ENCODE results near the gene SNED1.

The SNED1 gene

DNA sequence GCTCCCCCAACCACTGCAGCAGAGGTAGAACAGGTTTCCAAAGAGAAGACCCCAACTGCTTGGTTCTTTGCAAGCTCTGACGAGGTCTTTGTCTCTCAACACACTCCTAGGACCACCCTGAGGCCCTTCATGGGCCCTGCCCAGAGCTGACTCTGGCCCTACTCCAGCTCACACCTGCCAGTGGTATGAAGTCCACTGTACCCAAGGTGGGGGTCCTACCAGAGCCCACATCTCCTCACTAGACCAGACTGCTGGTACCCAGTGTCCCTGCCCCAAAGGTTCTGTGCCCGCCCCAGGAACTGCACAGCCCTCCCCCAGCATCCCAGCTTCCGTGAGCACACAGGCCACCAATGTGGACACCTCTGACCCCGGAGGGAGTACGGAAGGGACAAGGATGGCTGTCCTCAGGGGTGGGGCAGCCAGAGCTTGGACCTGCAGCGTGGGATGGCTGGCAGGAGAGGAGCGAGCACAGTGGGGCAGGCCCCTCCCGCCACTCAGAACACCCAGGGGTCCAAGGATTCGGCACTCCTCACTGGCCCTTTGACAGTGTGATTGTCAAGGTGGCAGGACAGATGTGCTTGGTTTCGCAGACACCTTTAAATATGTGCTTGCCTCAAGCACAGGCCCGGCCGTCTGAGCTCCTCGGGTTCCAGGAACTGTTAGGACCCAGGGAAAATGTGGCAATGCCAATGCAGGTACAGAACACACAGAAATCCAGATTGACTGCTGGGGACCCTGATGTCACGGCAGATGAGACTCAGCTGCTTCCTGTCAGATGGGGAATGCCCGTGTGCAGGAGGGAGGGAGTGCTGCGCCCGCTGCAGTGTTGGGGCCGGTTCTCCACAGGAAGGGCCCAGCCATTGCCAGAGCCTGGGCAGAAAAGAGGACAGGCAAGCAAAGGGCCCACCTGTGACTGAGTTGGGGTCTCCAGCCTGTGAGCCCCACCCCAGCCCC, 52.5 kb downstream of the SNED1 start:
- peak in 1 of 2 donors; percentile 18 for DNase-seq
- no peaks in the 10 kb centered on the region for H3K4me1 ChIP-seq
- H3K27ac ChIP-seq = no peak overlapping the region
- no peaks in the 10 kb centered on the region for H3K27me3 ChIP-seq
- no peaks in the 10 kb centered on the region for H3K9me3 ChIP-seq
- H3K36me3 ChIP-seq = peaks cover 0 to 71% (median 56%) of the 10 kb centered on the region in 3 donors
- H3K4me3 ChIP-seq = no peak overlapping the region
- TF ChIP-seq, protein P1, sequence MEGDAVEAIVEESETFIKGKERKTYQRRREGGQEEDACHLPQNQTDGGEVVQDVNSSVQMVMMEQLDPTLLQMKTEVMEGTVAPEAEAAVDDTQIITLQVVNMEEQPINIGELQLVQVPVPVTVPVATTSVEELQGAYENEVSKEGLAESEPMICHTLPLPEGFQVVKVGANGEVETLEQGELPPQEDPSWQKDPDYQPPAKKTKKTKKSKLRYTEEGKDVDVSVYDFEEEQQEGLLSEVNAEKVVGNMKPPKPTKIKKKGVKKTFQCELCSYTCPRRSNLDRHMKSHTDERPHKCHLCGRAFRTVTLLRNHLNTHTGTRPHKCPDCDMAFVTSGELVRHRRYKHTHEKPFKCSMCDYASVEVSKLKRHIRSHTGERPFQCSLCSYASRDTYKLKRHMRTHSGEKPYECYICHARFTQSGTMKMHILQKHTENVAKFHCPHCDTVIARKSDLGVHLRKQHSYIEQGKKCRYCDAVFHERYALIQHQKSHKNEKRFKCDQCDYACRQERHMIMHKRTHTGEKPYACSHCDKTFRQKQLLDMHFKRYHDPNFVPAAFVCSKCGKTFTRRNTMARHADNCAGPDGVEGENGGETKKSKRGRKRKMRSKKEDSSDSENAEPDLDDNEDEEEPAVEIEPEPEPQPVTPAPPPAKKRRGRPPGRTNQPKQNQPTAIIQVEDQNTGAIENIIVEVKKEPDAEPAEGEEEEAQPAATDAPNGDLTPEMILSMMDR (IDR thresholded peaks at IDR 0.05) = no peak
- intact Hi-C loops (cut with DNase I; ENCODE audit: low total_unique reads) = no loop called here

DNA sequence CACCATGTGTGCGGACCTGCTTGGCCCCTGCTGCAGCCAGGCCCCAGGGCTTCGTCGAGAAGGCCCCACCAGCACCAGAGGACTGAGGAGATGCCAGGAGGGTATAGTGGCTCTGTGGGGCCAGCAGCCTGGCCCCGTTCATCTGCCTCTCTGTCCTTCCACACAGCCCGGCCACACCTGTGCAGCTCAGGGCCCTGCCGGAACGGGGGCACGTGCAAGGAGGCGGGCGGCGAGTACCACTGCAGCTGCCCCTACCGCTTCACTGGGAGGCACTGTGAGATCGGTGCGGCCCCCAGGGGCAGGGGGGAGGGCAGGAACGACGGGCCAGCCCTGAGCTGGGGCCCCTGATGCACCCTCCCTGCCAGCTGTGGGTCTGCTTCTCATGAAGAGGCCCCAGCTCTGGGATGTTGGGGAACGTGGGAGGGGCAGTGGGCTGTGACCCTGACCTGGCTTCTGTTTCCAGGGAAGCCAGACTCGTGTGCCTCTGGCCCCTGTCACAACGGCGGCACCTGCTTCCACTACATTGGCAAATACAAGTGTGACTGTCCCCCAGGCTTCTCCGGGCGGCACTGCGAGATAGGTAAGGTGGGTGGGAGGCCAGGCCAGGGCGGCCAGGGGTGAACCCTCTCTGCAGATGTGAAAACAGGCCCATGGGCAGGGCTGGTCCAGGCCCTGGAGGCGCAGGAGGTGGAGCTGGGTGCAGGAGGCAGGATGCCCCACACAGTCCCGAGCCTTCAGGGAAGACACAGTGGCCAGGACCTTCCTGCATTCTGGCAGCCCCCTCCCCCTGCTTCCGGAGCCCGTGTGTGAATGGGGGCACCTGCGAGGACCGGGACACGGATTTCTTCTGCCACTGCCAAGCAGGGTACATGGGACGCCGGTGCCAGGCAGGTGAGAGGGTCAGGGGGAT, 53.4 kb downstream of the SNED1 start:
- peaks cover 0 to 71% (median 56%) of the 10 kb centered on the region in 3 donors for H3K36me3 ChIP-seq
- H3K27me3 ChIP-seq = no peaks in the 10 kb centered on the region
- H3K27ac ChIP-seq = no peak overlapping the region
- peak in 1 of 2 donors; percentile 18 for DNase-seq
- no peaks in the 10 kb centered on the region for H3K9me3 ChIP-seq
- no peaks in the 10 kb centered on the region for H3K4me1 ChIP-seq
- TF ChIP-seq, protein P1 (IDR thresholded peaks at IDR 0.05) = no peak
- no peak overlapping the region for H3K4me3 ChIP-seq
- intact Hi-C loops (cut with DNase I; ENCODE audit: low total_unique reads) = no loop called here

DNA sequence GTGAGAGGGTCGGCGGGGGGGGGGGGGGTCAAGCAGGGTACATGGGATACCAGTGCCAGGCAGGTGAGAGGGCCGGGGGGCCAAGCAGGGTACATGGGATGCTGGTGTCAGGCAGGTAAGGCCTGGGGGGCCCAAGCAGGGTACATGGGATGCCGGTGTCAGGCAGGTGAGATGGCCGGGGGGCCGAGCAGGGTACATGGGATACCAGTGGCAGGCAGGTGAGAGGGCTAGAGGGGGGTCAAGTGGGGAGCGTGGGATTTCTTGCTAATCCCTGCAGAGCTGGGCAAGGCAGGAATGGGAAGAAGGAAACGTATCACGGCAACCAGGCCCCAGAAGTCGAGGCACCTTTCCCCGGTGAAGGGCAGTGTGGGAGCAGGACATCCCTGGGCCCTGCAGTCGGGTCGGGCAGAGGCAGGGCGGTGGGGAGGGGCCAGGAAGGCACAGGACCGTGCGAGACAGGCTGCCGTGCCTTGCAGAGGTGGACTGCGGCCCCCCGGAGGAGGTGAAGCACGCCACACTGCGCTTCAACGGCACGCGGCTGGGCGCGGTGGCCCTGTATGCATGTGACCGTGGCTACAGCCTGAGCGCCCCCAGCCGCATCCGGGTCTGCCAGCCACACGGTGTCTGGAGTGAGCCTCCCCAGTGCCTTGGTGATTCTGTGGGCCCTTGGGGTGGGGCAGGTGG, 54.4 kb downstream of the SNED1 start:
- no peaks in the 10 kb centered on the region for H3K4me1 ChIP-seq
- H3K36me3 ChIP-seq = peaks cover 0 to 69% (median 56%) of the 10 kb centered on the region in 3 donors
- no peaks in the 10 kb centered on the region for H3K27me3 ChIP-seq
- H3K27ac ChIP-seq = no peak overlapping the region
- no peak overlapping the region for H3K4me3 ChIP-seq
- DNase-seq = peak in 1 of 2 donors; percentile 17
- TF ChIP-seq, protein P1 (IDR thresholded peaks at IDR 0.05) = no peak
- H3K9me3 ChIP-seq = no peaks in the 10 kb centered on the region
- intact Hi-C loops (cut with DNase I; ENCODE audit: low total_unique reads) = no loop called here

DNA sequence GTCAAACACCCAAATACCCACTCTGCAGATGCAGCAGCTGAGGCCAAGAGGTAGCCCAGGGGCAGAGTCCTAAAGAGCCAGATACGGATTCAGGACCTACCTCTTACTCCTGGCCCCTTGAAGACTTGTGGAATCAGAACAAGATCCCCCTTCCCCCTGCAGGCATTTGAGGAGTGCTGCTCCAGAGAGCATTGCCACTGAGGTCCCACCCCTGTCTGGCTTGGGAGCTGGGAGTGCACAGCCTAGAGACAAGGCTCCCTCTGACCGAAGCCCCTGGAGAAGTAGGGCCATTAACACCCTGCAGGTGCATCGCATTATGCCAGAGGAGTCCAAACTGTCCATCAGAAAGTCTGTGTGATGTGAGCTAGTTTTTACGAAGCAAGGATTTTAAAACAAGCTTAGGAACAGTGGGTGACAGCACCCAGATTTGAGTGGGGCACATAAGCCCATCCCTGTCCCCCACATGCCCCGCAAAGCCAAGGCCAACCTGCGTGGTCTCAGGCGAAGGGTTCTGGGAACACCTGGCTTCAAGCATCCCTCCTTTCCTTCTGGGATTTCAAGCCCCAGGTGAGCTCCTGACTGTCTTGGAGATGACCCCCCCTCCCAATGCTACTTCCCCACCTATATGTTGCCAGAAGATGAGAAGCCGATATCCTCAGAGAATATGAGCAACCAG, 55.3 kb downstream of the SNED1 start:
- TF ChIP-seq, protein P1 (IDR thresholded peaks at IDR 0.05) = no peak
- intact Hi-C loops (cut with DNase I; ENCODE audit: low total_unique reads) = no loop called here

More for the DNA sequence above, 55.3 kb downstream of the SNED1 start:
- Histone ChIP-seq H3K27ac (no peak overlapping the region), H3K27me3 (no peaks in the 10 kb centered on the region), H3K4me1 (no peaks in the 10 kb centered on the region), H3K36me3 (peaks cover 0 to 60% (median 50%) of the 10 kb centered on the region in 3 donors), H3K9me3 (no peaks in the 10 kb centered on the region), H3K4me3 (no peak overlapping the region)
- DNase-seq = peak in 1 of 2 donors; percentile 16
